K562 (cell line): ENCODE measurements around the gene CUEDC2.

Source experiments
- CAMTA2 ChIP-seq: fragments of 250-450 bp; sonication (Bioruptor Pico); conservative IDR thresholded peaks from 2 replicates; pipeline ENCODE4 v1.5.1; 2022
- CTCF ChIP-seq, 3 experiments: IDR thresholded peaks in 2 of 3; conservative IDR thresholded peaks in 1 of 3; 2 replicates each; pipeline ENCODE4 v1.5.1; 2011 to 2012; ENCODE audit warnings: low read length in 3 of 3, mild to moderate bottlenecking in 3 of 3, control low read depth in 2 of 3, improper control_type of control experiment in 1 of 3, inconsistent platforms in 1 of 3, low read depth in 1 of 3, mixed read lengths in 1 of 3, moderate library complexity in 1 of 3; ENCODE audit not compliant: insufficient read depth in 2 of 3
- MLLT1 ChIP-seq, 2 experiments: fragments of 450-650 bp; IDR thresholded peaks; 2 replicates each; pipeline ENCODE4 v1.6.1; 2016
- NFATC3 ChIP-seq: fragments of 450-650 bp; IDR thresholded peaks from 2 replicates; pipeline ENCODE4 v1.6.1; 2017; ENCODE audit warnings: mild to moderate bottlenecking
- TCF7 ChIP-seq: sonication (generic); IDR thresholded peaks from 2 replicates; pipeline ENCODE4 v1.6.1; 2016; ENCODE audit warnings: antibody characterized with exemption, borderline replicate concordance
- THRB ChIP-seq: fragments of 450-650 bp; formaldehyde crosslinking; conservative IDR thresholded peaks from 2 replicates; pipeline ENCODE4 v1.4.0; 2022; ENCODE audit warnings: mild to moderate bottlenecking, missing genetic modification characterization

- TF ChIP-seq CTCF (IDR thresholded peaks at IDR 0.05 in 2 of 3, conservative IDR thresholded peaks at IDR 0.05 in 1 of 3; ENCODE audit: insufficient read depth in 2 of 3, low read depth in 1 of 3, low read length in 3 of 3) (no peak), TCF7 (no peak), MLLT1 (IDR thresholded peaks at IDR 0.05) (no peak), NFATC3 (no peak), THRB (CRISPR knock-in tag) (no peak), CAMTA2 (CRISPR knock-in tag) (no peak)
These were observed 12.5 kb upstream of the CUEDC2 start for GRCh38 chr10:102444851-102445250.
